ENCODE data around the gene IFITM5.
"Not testable (repeated sequence)": the region's sequence is repeated elsewhere in the genome, so short reads cannot be mapped to it uniquely, and the experiment has no call there.

Gene IFITM5

DNA sequence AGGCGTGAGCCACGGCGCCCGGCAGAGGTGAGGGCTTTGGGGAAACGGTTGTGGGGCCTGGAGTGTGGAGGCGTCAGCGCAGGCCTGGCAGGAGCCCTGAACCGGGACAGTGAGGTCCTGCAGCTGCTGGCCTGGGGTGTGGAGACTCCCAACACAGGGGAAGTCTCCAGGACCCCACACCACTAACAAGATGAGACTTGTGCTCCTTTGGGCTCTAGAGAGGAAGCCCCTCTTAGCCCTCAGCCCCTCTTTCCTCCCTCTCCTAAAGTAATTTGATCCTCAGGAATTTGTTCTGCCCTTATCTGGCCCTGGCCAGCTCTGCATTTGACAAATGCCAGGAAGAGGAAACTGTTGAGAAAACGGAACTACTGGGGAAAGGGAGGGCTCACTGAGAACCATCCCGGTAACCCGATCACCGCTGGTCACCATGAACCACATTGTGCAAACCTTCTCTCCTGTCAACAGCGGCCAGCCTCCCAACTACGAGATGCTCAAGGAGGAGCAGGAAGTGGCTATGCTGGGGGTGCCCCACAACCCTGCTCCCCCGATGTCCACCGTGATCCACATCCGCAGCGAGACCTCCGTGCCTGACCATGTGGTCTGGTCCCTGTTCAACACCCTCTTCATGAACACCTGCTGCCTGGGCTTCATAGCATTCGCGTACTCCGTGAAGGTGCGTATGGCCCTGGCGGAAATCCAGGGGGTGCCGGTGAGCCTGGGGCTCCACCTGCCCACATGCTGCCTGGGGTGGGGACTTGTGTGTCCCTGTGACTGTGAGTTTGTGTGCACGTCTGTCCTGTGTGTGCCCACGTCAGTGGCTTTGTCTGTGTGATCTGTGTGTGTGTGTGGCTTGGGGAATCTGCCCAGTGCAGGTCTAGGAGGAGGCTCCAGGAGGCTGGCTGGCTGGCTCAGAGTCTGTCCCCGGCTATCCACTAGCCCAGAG, 8.7 kb upstream of the IFITM5 start, which contains the start of gene IFITM2:
IFITM2 (plus strand) TSS at position 51 of the 943 bp plus-strand sequence; CDS start at position 428, 377 bp downstream.
- H3K4me3 Mint-ChIP-seq: peak within 1 kb of the TSS; percentile 94
- H3K27ac Mint-ChIP-seq: peak within 1 kb of the TSS; percentile 99
- H3K36me3 Mint-ChIP-seq, H3K9me3 Mint-ChIP-seq, H3K27me3 Mint-ChIP-seq: not testable (repeated sequence)
- H3K4me1 Mint-ChIP-seq: peaks cover 59% of the 10 kb centered on the region

DNA sequence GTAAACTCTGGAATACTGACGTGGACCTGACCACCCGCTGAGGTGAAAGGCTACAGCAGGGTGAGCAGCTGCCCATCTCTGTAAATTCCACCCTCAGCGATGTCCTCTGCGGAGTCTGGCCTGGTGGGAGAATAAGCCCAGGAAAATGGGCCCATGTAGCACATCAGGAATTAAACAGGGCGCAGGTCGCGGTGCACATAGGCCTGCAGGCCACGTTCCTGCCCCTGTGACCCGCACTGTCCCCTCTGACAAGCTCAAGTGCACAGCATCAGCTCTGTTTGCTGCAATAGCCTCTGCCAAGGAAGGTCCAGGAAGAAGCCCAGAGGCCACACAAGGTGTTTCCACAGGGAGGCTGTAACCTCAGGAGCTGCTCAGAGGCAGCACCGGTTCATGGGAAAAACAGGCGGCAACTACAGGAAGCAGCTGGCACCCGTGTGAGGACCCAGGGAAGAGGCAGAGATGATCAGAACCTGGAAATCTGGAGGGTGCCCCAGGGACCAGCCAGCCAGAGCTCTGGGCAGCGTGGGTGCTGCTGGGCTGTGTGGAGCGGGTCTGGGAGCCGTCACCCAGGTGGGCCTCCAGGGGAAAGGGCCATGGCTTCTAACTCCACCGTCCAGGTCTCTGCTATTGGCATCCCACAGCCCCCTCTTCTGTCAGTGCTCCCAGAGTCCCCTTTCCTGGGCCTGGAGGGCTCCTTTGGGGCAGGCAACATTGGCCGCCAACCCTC, 7.5 kb upstream of the IFITM5 start:
- H3K27ac Mint-ChIP-seq: peak overlapping the region; percentile 70
- H3K36me3 Mint-ChIP-seq: peaks cover 1% of the 10 kb centered on the region
- H3K4me1 Mint-ChIP-seq: peaks cover 52% of the 10 kb centered on the region
- H3K4me3 Mint-ChIP-seq: peak overlapping the region; percentile 26
- H3K27me3 Mint-ChIP-seq: peaks cover 2% of the 10 kb centered on the region
- H3K9me3 Mint-ChIP-seq: no peaks in the 10 kb centered on the region

DNA sequence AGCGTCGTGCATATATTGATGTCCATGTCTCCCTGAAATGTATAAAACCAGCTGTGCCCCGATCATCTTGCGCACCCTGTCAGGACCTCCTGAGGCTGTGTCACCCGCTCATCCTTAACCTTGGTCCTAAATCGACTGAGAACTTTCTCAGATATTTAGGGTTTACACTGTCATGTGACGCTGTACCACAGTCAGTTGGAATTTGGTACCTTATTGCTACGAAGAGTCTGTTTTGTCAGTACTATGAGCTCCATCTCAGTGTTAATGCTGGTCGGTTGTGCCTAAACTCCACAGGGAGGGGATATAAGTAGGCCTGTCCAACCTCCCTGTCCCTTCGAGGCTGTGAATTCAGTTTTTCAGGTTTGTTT, 6.5 kb upstream of the IFITM5 start:
- Mint-ChIP-seq H3K9me3 (no peaks in the 10 kb centered on the region), H3K4me1 (peaks cover 54% of the 10 kb centered on the region), H3K36me3 (peaks cover 1% of the 10 kb centered on the region), H3K4me3 (no peak overlapping the region), H3K27ac (peak overlapping the region; percentile 14), H3K27me3 (peaks cover 2% of the 10 kb centered on the region)

DNA sequence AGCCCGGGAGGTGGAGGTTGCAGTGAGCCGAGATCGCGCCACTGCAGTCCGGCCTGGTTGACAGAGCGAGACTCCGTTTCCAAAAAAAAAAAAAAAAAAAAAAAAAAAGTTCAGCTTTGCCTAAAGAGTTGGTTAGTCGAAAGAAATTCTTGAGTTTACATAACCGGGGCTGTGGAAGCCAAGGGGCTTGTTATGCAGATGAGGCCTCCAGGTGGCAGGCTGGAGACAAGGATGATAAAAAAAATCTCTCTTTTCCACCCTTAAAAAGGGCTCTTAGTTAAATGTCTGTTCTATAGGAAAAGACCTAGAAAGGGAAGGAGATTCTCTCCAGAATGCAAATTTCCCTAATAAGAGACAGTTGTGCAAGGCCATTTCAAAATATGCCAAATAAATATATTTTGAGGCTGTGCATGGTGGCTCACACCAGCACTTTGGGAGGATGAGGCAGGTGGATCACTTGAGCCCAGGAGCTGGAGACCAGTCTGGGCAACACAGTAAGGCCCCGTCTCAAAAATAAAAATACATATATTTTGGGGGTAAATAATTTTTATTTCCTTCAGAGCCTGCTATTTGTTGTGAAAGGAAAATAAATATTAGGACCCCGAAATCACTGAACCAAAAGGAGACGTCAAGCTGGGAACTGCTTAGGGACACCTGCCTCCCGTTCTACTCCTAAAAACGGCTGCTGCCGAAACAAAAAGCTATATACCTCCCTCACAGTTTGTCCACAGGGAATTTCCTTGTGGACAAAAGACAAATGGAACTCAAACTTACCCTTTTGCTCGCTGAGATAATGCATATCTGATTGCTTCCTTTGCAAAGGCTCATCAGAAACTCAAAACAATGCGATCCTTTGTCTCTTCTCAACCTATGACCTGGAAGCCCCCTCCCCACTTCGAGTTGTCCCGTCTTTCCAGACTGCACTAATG, 5.9 kb upstream of the IFITM5 start:
- H3K4me3 Mint-ChIP-seq: no peak overlapping the region
- H3K27me3 Mint-ChIP-seq: peaks cover 3% of the 10 kb centered on the region
- H3K9me3 Mint-ChIP-seq: no peaks in the 10 kb centered on the region
- peaks cover 1% of the 10 kb centered on the region for H3K36me3 Mint-ChIP-seq
- peaks cover 60% of the 10 kb centered on the region for H3K4me1 Mint-ChIP-seq
- peak overlapping the region; percentile 14 for H3K27ac Mint-ChIP-seq

DNA sequence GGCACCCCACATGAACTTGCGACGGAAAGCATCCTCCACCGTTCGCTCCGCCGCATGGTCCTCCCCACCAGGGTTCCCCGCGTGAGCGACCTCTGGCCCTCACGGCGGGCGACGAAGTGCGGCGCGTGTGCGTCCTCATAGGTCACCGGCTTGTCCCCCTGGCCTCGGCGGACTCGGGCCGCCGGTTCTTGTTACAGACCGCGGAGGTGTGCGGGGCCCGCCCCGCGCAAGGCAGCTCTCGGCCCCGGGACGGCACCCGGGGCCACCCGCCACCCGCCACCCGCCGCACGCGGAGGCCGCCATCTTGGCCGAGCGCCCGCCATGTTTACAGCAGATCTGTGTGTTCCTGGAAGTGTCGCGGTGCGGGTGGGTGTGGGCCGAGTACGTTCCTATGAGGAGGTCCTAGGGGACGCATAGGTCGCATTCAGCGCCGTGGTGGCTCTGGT, 4.8 kb upstream of the IFITM5 start:
- Mint-ChIP-seq H3K36me3 (no peaks in the 10 kb centered on the region), H3K27ac (no peak overlapping the region), H3K9me3 (no peaks in the 10 kb centered on the region), H3K4me1 (peaks cover 55% of the 10 kb centered on the region), H3K4me3 (no peak overlapping the region), H3K27me3 (peaks cover 3% of the 10 kb centered on the region)

DNA sequence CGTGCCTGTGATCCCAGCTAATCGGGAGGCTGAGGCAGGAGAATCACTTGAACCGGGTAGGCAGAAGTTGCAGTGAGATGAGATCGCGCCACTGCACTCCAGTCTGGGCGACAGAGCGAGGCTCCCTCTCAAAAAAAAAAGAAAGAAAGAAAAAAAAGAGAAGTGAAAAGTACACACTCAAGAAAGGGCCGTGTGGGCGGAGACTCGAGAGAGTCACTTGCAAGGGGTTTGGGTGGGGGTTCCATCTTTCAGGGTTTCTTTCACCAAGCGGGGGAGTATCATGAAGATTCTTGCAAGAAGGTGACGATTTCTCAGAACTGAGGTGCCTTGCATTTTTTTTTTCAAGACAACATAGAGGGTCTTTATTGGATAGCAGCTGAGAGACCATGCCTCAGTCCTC, 4.0 kb upstream of the IFITM5 start:
- H3K27me3 Mint-ChIP-seq: peaks cover 3% of the 10 kb centered on the region
- H3K4me1 Mint-ChIP-seq: peaks cover 54% of the 10 kb centered on the region
- H3K27ac Mint-ChIP-seq: no peak overlapping the region
- H3K9me3 Mint-ChIP-seq: no peaks in the 10 kb centered on the region
- no peak overlapping the region for H3K4me3 Mint-ChIP-seq
- H3K36me3 Mint-ChIP-seq: no peaks in the 10 kb centered on the region

DNA sequence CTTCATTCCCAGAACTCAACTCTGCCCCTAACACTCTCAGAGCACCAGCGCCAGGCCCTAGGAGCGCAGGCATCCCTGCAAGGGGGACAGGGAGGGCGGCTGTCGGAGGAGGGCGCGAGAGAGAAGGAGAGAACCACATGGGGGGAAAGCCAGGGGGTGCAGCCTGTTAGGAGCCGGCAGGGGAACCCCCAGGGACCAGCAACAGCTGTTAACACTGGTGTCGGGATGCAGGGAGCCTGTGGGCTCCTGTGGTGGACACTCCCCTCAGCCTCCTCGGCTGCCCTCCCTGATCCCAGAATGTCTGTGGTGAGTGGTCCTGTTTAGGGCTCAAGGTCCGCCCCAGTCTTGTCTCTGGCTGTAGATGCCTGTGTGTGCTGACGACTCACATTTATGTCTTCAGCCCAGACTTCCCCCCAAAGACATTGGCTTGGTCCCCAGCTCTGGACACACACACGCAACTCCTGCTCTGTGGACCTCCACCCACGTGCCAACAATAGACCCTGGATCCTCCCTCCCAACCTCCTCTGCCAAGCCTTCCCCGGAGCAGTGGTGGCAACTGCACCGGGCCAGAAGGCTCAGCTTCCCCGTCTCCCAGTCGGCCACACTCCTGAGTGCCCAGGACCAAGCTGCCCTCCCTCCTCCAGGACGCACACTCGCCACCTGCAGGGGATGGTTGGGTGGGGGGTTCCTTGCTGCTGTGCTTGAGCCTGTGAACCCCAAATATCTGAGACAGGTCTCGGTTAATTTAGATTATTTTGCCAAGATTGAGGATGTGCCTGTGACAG, 817 bp upstream of the IFITM5 start:
- Mint-ChIP-seq H3K36me3 (no peaks in the 10 kb centered on the region), H3K27ac (no peak overlapping the region), H3K27me3 (peaks cover 3% of the 10 kb centered on the region), H3K4me1 (peaks cover 44% of the 10 kb centered on the region), H3K9me3 (no peaks in the 10 kb centered on the region), H3K4me3 (no peak overlapping the region)

DNA sequence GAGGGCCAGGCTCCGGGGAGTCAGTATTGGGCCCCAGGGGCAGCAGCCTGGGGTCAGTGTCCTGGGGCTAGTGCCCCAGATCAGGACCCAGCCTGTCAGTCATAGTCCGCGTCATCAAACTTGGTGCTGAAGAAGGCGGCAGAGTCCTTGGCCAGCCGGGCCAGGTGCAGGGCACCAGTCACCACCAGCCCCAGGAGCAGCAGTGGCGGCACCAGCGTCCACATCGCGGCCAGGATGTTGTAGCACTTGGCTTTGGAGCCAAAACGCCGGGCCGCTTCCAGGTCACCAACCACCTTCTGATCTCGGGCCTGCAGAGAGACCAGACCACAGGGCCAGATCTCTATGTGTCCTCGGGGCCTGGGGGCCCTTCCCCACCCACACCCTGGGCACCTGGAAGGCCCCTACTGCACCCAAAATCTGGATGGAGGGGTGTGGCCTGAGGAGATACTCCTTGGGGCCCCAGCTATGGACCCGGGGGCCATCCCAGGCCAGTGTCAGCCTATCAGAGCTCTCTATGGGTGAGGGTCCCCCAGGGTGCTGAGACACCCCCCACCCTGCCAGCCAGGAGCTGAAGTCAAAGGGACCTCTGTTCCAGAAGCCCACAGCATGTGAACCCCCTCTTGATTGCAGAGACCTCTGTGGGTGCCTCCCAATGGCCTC, 790 bp downstream of the IFITM5 start:
- Mint-ChIP-seq H3K36me3 (no peaks in the 10 kb centered on the region), H3K4me1 (peaks cover 37% of the 10 kb centered on the region), H3K27me3 (peaks cover 3% of the 10 kb centered on the region), H3K27ac (no peak overlapping the region), H3K9me3 (no peaks in the 10 kb centered on the region), H3K4me3 (no peak overlapping the region)

DNA sequence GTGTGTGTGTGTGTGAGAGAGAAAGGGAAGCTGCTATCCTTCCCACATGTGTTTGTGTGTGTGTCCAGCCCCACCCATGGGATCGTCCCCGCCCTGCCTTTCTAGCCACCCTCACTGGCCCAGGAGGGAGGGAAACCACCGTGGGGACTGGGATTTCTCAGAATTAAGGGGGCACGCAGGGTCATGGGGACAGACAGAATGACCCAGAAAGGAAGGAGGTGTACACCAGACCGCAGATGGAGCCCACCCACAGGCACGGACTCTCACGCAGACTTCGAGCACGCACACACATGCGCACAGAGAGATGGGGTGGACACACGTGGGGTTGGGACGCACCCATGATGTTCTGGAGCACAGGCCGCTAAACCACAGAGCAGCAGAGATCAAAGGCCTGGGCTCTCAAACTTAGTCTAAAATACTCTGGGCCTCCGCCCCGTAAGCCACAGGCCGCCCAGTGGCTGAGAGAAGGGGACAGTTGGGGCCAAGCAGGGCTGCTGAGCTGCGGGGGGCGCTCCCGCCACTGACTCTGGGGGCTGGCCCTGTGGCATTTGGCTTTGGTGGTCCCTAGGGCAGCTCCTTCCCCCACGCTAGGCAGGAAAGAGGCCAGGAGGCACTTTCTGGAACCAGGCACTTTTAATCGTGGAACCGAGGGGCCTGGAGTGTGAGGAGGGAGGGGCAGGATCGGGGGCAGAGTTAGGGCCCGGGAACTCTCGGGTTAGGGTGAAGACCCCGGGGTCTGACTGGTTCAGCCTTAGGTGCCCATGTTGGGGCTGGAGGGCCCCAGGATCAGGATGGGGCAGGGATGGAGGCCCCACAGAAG, 1.5 kb downstream of the IFITM5 start:
- H3K4me1 Mint-ChIP-seq: peaks cover 29% of the 10 kb centered on the region

DNA sequence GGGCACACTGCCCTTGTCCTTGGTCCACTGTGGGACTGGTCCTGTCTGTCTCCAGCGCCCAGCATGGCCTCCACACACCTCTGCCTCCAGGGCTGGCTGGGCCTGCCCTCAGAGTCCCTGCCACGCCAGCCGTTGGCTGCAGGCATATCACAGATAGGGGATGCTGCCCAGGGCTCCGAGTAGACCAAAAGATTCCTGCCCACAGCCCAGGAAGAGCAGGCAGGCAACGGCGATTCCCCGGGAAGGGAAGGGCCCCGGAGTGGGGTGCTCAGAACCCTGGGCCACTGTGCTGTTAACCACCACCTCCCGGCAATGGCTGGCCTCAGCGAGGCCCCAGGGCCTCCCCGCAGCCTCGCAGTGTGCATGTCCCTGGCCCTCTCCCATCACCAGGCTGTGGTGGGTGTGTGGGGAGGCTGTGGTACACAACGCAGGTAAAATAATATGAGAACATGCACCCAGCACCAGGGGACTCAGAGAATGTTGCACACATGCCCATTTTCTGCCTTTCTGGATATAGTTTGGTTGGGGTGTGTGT, 2.2 kb downstream of the IFITM5 start:
- peak overlapping the region; percentile 25 for H3K27ac Mint-ChIP-seq
- H3K4me3 Mint-ChIP-seq: no peak overlapping the region
- peaks cover 1% of the 10 kb centered on the region for H3K27me3 Mint-ChIP-seq

More for the DNA sequence above, 1.5 kb downstream of the IFITM5 start:
- Mint-ChIP-seq H3K27ac (peak overlapping the region; percentile 25), H3K9me3 (no peaks in the 10 kb centered on the region), H3K27me3 (peaks cover 1% of the 10 kb centered on the region), H3K4me3 (no peak overlapping the region), H3K36me3 (no peaks in the 10 kb centered on the region)

DNA sequence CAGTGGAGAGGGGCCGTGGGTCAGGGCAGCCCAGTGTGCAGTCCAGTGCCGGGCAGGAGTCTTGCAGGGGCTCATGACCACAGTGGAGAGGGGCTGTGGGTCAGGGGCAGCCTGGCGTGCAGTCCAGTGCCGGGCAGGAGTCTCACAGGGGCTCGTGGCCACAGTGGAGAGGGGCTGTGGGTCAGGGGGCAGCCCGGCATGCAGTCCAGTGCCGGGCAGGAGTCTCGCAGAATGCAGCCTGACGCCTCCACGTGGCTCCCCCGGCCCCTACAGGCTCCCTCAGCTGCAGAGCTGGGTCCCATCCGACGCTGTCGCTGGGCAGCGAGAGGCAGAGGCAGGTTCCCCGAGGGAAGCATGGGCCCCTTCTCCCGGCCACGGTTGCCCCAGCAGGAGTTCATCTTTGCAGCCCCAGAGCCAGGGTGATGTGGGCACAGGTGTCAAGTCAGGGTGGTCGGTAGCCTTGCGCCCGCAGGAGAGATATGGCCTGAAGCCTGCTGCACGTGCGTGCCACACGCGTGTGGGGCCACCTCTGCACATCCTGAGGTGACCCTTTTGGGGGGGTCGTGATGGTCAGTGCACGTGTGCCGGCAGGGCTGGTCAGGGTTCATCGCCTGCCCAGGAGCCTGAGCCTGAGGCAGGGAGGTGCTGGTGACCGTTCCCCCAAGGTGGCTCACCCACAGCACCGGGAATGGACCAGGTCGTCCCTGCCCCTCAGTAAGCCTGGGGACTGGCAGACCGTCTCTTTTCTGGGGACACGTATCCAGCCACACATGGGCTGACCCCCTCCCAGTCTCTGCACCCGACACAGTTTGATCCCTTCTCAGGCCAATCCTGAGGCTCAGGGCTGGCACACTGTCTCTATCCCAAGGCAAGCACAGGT, 2.9 kb downstream of the IFITM5 start:
- Mint-ChIP-seq H3K4me1 (peaks cover 31% of the 10 kb centered on the region), H3K9me3 (no peaks in the 10 kb centered on the region), H3K4me3 (no peak overlapping the region), H3K27ac (no peak overlapping the region), H3K36me3 (no peaks in the 10 kb centered on the region), H3K27me3 (peaks cover 1% of the 10 kb centered on the region)

More for the DNA sequence above, 2.2 kb downstream of the IFITM5 start:
- H3K4me1 Mint-ChIP-seq: peaks cover 28% of the 10 kb centered on the region
- H3K9me3 Mint-ChIP-seq: no peaks in the 10 kb centered on the region
- no peaks in the 10 kb centered on the region for H3K36me3 Mint-ChIP-seq

DNA sequence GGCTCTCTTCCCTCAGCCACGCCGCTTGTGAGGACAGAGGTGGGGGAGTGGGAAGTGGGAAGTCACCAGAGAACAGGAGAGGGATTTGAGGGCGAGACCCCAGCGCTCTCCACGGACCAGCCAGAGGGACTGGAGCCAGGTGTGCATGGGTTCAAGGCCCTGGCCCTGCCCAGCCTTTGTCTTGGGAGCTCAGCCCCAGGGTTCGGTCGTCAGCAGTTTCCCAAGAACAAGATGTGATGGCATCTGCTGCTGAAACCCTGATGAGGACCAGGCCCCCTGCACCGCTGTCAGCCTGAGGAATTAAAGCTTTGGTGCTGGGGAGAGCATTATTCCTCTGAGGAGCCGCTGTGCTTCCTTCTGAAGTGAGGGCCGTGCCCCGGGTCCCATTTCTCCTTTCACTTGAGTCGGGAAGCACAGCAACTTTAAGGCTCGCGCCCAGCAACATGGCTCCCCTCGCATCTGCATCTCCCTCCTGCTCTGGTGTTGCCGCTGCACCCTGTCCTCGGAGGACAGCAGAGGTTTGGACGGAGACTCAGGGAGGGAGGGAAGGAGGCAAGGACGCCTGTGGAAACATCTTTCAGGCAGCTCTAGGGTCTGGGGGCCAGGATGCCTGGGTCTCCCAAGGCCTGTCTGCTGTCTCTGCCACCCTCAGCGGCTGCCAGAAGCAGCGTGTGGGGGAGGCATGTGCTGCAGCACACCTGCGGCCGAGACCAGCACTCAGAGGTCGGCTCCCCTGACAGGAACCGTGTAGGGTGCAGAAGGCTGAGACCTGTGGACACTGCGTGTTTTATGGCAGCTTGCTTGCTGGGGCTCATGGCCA, 3.8 kb downstream of the IFITM5 start:
- H3K9me3 Mint-ChIP-seq: no peaks in the 10 kb centered on the region
- no peaks in the 10 kb centered on the region for H3K27me3 Mint-ChIP-seq
- no peaks in the 10 kb centered on the region for H3K36me3 Mint-ChIP-seq
- no peak overlapping the region for H3K4me3 Mint-ChIP-seq
- peaks cover 30% of the 10 kb centered on the region for H3K4me1 Mint-ChIP-seq
- no peak overlapping the region for H3K27ac Mint-ChIP-seq
